ENCODE data around the gene VGLL4. TPM values are rescaled to one million over a fixed set of nuclear protein-coding genes. Genes with fewer than 3 reads are reported as not detected.

Gene VGLL4
- total RNA-seq, 6 donors from 2014 or later, result 46.5 to 93.6 (median 60.1) TPM

DNA sequence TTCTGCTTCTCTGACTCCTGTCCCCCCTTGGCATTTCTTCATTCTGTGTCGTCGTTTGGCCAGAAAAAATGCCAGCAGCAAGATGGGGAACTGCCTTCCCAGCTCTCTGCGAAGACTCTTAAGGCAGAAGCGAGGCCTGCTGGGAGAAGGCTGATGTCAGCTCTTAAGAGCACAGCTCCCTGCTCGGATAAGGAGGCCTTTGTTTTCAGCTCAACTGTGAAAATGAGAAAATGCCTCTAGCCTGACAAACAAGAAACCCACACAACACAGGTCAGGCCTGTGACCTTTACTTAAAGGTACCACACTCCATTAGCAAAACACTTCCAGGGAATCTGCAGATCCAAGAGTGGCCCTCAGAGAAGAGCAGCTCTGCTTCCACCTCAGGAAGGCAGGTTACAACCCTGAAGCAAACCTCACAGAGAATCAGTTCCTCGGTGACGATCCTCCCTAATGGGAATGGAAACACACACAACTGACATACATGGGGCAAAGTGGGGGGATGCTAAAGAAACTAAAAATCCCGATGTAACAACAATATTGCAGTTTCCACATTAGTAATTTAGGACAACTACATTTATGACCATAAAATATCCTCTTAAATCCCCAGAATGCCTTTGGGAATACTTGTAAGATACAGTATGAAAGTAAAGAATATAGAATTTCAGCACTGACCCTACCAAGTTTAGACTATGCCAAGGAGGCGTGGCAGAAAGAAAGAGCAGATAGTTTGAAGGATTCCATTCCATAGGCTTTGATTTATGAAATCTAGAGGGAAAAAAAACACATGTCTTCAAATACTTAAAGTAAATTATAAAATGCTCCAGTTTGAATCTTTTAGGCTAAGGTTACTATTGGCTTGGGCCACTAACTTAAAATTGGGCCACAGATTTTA lies 52.1 kb downstream of the VGLL4 start:
- TF ChIP-seq POLR2AphosphoS5 (IDR thresholded peaks at IDR 0.05) (no peak), POLR2A (IDR thresholded peaks at IDR 0.05) (no peak), EP300 (IDR thresholded peaks at IDR 0.05) (no peak)
- TF ChIP-seq, protein P1, sequence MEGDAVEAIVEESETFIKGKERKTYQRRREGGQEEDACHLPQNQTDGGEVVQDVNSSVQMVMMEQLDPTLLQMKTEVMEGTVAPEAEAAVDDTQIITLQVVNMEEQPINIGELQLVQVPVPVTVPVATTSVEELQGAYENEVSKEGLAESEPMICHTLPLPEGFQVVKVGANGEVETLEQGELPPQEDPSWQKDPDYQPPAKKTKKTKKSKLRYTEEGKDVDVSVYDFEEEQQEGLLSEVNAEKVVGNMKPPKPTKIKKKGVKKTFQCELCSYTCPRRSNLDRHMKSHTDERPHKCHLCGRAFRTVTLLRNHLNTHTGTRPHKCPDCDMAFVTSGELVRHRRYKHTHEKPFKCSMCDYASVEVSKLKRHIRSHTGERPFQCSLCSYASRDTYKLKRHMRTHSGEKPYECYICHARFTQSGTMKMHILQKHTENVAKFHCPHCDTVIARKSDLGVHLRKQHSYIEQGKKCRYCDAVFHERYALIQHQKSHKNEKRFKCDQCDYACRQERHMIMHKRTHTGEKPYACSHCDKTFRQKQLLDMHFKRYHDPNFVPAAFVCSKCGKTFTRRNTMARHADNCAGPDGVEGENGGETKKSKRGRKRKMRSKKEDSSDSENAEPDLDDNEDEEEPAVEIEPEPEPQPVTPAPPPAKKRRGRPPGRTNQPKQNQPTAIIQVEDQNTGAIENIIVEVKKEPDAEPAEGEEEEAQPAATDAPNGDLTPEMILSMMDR (IDR thresholded peaks at IDR 0.05), result no peak
- H3K36me3 ChIP-seq, result peaks cover 0 to 4% (median 0%) of the 10 kb centered on the region in 4 donors
- no peaks in the 10 kb centered on the region for H3K9me3 ChIP-seq
- peak in 1 of 2 donors; percentile 53 for DNase-seq
- peak overlapping the region; percentile 57 to 70 (median 59) for H3K27ac ChIP-seq
- peak; percentile 65 to 89 for ATAC-seq (ENCODE audit: low FRiP score in 2 of 2)
- H3K4me1 ChIP-seq, result peaks cover 35 to 70% (median 51%) of the 10 kb centered on the region in 4 donors
- H3K4me3 ChIP-seq, result no peak overlapping the region
- no peaks in the 10 kb centered on the region for H3K27me3 ChIP-seq
- WGBS, 2 donors, result 32 to 33% methylated on average over 8 to 9 of the region's 9 CpGs

DNA sequence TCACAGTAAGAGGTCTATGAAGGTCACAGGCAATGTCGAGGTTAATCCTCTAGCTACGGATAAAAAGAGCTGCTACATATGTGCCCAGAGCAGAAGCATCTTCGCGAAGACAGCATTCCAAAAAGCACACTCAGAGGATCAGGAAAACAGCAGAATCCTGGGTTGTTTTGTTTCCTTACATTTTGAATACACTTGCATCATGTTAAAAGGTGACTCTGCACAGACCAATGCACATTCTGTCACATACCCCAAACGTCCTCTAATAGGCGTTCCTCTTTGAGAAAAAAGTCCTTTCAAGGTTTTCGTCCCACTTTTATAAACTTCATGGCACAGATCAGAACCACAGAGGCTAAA lies 52.7 kb downstream of the VGLL4 start:
- Histone ChIP-seq H3K4me1 (peaks cover 35 to 67% (median 51%) of the 10 kb centered on the region in 4 donors), H3K9me3 (no peaks in the 10 kb centered on the region)

DNA sequence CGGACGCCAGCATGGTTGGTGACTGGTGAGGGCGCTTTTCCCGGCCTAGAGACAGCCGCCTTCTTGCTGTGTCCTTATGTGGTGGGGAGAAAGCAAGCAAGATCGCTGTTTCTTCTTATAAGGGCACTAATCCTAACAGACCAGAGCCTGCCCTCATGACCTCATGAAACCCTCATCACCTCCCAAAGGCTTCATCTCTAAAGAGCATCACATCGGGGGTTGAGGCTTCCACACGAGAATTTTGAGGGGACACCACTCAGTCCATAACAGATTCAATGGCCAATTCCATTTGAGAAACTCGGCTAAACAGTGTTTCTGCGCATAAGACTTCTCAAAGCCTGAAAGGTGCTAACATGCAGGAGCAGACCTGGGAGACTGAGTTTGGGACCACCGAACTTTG lies 54.0 kb downstream of the VGLL4 start:
- H3K27me3 ChIP-seq, result no peaks in the 10 kb centered on the region
- H3K27ac ChIP-seq, result peak overlapping the region in 1 of 4 donors; percentile 7
- 81 to 83% methylated on average over 11 of the region's 11 CpGs for WGBS, 2 donors
- H3K4me1 ChIP-seq, result peaks cover 35 to 67% (median 53%) of the 10 kb centered on the region in 4 donors
- H3K9me3 ChIP-seq, result no peaks in the 10 kb centered on the region
- DNase-seq, result no peak
- no peak for TF ChIP-seq POLR2A (IDR thresholded peaks at IDR 0.05)
- TF ChIP-seq, protein P1 (IDR thresholded peaks at IDR 0.05), result no peak
- TF ChIP-seq POLR2AphosphoS5 (IDR thresholded peaks at IDR 0.05), result no peak
- no peak for TF ChIP-seq EP300 (IDR thresholded peaks at IDR 0.05)
- no peak for ATAC-seq (ENCODE audit: low FRiP score in 2 of 2)
- H3K4me3 ChIP-seq, result no peak overlapping the region
- H3K36me3 ChIP-seq, result peaks cover 0 to 4% (median 0%) of the 10 kb centered on the region in 4 donors

More for the DNA sequence above, 52.7 kb downstream of the VGLL4 start:
- ATAC-seq (ENCODE audit: low FRiP score in 2 of 2) (no peak), DNase-seq (no peak)
- Histone ChIP-seq H3K36me3 (peaks cover 0 to 4% (median 0%) of the 10 kb centered on the region in 4 donors), H3K4me3 (no peak overlapping the region), H3K27me3 (no peaks in the 10 kb centered on the region), H3K27ac (peak overlapping the region in 3 of 4 donors; percentile 58 to 70 (median 60))
- WGBS, 2 donors, result 58 to 64% methylated on average over 7 of the region's 7 CpGs
- no peak for TF ChIP-seq POLR2AphosphoS5 (IDR thresholded peaks at IDR 0.05)
- TF ChIP-seq, protein P1 (IDR thresholded peaks at IDR 0.05), result no peak
- no peak for TF ChIP-seq POLR2A (IDR thresholded peaks at IDR 0.05)
- TF ChIP-seq EP300 (IDR thresholded peaks at IDR 0.05), result no peak

DNA sequence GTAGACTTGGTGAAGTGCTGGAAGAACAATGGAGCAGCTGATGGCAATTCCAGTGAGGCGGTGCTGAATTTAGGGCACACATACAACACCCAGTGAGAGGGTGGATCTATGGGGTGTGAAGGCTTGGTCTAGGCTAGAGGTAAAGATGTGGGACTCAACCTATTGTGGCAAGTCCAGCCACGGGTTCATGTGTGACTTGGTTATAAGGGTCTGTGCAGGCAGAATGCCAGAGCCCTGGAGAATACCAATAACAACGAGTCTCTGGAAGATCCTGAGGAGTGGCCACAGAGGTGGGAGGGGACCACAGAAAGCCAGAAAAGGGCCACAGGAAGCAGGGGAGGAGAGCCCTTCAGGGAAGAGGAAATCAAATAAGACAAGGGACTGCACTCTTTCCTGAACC lies 55.0 kb downstream of the VGLL4 start:
- Histone ChIP-seq H3K9me3 (no peaks in the 10 kb centered on the region), H3K4me3 (no peak overlapping the region), H3K27ac (peak overlapping the region in 2 of 4 donors; percentile 13 to 49), H3K27me3 (no peaks in the 10 kb centered on the region), H3K4me1 (peaks cover 35 to 67% (median 54%) of the 10 kb centered on the region in 4 donors), H3K36me3 (no peaks in the 10 kb centered on the region)
- TF ChIP-seq POLR2A (IDR thresholded peaks at IDR 0.05) (no peak), EP300 (IDR thresholded peaks at IDR 0.05) (no peak), POLR2AphosphoS5 (IDR thresholded peaks at IDR 0.05) (no peak)
- TF ChIP-seq, protein P1 (IDR thresholded peaks at IDR 0.05), result no peak
- DNase-seq (no peak), ATAC-seq (ENCODE audit: low FRiP score in 2 of 2) (no peak)
- 46 to 48% methylated on average over 3 of the region's 3 CpGs for WGBS, 2 donors
